NT2/D1 (cell line): Measurements from ENCODE around the gene TDRD7.

ENCODE experiments used
- YY1 ChIP-seq: IDR thresholded peaks from 2 replicates; pipeline ENCODE4 v1.6.1; 2011; ENCODE audit not compliant: insufficient read length, insufficient read depth
- ZNF274 ChIP-seq: IDR thresholded peaks from 2 replicates; pipeline ENCODE4 v1.6.1; 2011; ENCODE audit warnings: mild to moderate bottlenecking, low read depth, low read length

DNA sequence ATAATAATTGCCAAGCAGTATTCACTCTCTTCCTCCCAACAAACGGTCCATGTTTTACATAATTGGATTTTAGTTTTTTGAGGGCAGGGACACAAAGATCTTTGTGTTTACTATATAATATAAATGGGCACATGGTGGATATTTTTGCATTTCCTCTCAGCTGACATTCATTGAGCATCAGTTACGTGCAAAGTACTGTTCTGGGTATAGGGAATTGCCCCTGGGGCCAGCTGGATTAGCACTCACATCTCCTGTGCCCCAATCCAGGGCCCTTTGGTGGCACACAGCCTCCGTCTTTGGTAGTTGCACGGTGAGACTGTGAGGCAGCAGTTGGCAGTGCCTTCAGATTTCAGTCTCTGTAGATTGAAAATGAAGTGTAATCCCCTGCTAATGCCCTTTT lies 1.6 kb downstream of the TDRD7 start:
- TF ChIP-seq YY1 (no peak), ZNF274 (no peak)
